Activated naive CD4-positive, alpha-beta T cell (primary cell): ENCODE measurements around the gene CRADD.

Source experiments
- DNase-seq, 4 experiments: peaks; one replicate each; lab custom pipeline; 2025; lab: John Stamatoyannopoulos, UW

Gene CRADD

DNA sequence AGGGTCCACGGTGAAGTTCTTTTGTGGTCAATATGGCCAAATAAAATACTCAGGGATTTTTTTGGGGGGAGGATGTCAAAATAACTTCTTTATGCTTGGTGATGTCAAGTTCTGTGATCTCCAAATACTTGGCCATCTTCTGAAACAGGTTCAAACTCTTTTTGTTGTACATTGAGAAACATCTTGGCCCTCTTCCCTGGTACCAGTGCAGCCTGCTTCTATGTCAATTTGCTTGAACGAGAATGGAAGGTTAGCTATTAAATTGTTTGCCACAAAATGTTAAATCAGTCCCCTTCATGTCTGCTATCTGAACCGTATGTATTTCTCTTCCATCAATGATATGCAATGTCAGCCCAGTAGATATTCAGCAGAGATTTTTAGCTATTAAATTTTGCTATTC, 6.1 kb upstream of the CRADD start:
- DNase-seq: no peak

DNA sequence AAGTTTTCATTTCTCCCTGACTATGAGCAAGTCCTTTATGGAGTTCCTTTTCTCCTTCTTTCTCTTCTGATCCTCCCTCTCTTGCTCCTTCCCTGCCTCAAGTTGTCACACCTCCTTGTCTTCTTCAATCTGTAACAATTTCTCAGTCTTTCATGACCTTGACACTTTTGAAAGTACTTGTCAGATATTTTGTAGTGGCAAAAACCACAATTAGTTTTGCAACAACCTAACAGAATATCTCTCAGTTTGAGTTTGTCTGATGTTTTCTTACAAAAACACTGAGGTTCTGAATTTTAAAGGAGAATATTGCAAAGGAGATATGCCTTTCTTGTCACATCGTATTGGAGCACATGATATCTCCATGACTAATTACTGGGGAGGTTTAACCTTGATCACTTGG, 4.1 kb upstream of the CRADD start:
- DNase-seq: no peak

DNA sequence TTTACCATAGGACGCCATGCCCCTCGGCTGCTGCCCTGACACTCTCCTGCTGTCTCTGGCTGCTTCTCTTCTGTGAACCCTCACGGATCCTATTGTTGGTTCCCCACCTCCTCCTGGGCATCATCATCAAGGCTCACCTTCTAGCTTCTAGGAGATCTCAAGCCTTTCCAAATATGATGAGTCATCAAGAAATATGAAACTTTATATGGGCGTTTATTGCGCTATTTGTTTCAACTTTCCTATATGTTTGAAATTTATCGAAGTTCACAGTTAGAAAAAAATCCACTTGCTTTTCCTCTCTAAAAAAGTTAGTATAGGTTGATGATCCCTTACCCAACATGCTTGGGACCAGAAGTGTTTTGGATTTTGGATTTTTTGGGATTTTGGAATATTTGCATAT, 2.8 kb upstream of the CRADD start:
- DNase-seq: no peak

DNA sequence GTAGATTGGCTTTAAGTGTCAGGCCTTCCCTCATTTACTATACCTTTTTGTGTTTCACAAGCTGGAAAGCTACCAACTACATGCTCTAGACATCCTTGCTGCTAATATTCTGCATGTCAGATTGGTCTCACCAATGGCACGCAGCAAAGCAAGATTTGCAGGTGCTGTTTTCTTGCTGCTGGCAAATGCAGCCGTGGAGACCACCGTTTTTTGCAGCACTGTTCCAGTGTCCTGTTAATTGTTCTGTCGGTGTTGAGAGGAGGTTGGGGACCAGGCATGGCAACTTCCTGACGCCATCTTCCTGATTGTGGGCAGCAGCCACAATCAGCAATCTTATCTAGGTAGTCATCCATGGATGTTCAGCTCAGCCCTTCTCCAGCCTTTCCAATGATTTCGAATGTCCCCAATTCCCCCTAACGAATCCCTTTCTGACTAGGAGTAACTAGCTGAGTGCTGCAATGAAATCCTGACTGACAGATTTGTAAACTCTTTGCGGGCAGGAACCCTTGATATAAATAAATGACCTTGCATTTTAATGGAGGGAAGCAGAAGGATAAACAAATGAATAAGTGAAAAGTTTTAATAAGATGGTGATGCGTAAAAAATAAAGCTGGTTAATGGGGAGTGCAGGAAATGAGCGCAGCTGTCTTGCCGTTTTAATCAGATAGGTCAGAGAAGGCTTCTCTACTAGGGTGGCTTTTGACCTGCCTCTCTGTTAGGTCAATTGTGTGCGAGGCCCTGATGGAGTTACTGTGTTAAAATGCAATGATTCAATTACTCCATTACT, 574 bp upstream of the CRADD start:
- no peak for DNase-seq

DNA sequence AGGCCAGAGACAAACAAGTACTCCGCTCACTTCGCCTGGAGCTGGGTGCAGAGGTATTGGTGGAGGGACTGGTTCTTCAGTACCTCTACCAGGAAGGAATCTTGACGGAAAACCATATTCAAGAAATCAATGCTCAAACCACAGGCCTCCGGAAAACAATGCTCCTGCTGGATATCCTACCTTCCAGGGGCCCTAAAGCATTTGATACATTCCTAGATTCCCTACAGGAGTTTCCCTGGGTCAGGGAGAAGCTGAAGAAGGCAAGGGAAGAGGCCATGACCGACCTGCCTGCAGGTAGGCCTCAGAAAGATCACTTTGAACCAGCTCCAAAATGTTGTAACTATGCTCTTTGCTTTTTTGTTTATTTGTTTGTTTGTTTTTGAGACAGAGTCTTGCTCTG, 1.6 kb downstream of the CRADD start:
- no peak for DNase-seq

DNA sequence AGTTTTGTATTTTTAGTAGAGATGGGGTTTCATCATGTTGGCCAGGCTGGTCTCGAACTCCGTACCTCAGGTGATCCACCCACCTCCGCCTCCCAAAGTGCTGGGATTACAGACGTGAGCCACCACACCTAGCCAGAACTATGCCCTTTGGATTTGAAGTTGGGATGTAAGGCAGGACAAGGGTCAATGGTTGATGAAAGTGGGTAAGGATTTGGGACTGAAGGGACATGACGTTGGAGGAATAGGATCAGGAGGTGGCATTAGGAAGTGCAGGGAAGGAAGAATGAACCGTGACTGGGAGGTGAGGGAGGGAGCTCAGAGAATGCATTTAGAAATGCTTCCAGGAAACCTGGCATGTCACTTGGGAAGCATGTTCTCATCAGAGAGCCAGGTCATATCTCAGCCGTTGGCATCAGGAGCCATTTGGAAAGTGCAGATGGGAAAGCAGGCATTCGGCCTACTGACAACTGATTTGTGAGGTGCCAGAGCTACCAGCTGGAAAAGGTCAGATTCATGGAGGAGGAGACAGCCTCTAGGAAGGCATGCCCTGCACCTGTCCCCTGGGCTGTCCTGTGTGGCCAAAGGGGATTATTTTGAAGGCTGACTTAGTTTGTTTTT, 2.2 kb downstream of the CRADD start:
- no peak for DNase-seq

GRCh38 chr12:93680006-93680405, 2.8 kb downstream of the CRADD start:
- DNase-seq: no peak

GRCh38 chr12:93682846-93683261, 5.7 kb downstream of the CRADD start:
- no peak for DNase-seq

DNA sequence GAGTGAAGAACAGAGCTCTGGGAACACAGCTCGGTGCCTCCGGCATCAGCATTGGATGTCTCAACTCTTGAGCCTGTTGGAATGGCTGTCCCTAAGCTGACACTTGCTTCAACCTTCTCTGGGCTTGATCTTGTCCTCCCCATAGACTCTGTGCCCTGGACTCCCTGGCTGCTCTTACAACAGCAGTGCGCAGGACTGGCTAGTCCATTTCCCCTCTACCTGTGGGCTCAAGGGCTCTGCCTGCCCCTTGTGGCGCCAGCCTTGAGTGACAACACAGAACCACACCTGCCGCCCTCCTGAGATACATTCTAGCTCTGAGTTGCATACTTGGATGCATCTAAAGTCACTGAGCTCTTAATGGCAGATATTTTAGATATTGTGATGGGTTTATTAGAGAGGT, 6.2 kb downstream of the CRADD start:
- no peak for DNase-seq

- no peak for DNase-seq
These were observed 7.5 kb downstream of the CRADD start for GRCh38 chr12:93684716-93685115.

GRCh38 chr12:93686572-93687356, 9.6 kb downstream of the CRADD start:
- DNase-seq: no peak

- DNase-seq: no peak
These were observed 12.1 kb downstream of the CRADD start for GRCh38 chr12:93689076-93689834.

DNA sequence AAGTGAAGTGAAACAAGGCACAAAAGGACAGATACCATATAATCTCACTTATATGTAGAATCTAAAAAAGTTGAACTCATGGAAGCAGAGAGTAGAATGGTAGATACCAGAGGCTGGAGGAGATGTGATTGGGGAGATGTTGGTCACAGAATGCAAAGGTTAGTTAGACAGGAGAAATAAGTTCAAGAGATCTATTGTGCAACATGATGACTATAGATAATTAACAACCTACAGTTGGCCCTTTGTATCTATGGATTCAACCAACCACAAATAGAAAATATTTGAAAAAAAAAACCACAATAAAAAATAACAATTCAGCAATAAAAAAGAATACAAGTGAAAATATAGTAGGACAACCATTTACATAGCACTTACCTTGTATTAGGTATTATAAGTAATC, 19.3 kb downstream of the CRADD start:
- no peak for DNase-seq

- no peak for DNase-seq
These were observed 21.3 kb downstream of the CRADD start for GRCh38 chr12:93698307-93699092.

DNA sequence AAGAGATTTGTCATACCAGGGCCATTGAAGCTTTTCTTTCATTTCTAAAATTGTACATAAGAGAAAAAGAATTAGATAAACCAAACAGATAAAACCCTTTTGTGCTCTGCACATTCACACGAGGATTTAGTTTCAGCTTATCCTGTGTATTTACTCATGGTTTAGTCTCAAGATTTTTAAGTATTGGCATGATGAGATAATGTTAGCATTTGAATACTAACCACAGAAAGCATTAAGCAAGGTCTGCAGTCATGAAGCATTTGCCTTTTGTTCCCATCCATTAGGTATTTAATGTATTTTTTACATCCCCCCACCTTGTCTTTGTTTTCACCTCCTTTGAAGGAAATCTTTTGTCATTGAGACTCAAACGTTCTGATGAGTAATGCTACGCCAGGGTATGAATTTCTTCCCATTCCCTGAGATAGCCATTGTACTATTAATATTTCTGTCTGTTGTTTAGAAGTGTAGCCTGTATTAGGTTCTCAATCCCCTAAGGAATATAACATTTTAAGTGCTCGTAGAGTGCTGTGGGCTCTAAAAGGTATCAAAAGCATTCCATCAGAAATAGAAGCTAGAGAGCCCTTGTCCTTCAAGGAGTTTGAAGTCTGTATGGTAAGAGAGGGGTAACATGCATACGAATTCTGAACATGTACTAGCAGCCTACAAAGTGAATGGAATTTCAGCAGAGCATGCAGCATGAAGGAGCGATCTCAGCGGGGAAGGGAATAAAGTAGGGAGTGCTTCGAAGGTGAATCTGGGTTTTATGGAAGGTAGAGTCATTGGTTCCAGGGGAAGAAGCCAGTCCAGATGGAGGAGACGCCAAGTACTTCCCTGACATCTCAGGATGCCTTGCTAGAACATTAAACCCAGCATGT, 22.3 kb downstream of the CRADD start:
- no peak for DNase-seq

GRCh38 chr12:93702707-93703315, 25.6 kb downstream of the CRADD start:
- no peak for DNase-seq

- DNase-seq: no peak
These were observed 26.9 kb downstream of the CRADD start for GRCh38 chr12:93704122-93704521.

DNA sequence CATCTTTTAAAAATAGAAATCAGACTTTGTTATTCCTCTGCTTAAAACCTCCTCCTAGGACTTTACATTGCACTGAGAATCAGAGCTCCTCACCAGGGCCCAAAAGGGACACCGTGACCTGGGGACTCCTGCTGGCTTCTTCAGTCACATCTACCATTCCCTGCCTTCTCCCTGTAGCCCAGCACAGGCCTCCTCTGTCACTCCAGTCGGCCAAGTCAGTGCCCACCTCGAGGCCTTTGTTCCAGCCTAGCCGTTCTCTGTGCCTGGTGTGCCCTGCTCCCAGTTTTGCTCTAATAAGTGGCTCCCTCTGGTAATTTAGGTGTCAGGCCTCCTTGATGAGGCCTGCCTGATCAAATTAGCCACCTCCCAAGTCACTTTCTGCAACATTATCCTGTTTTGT, 27.4 kb downstream of the CRADD start:
- DNase-seq: no peak

GRCh38 chr12:93705237-93705636, 28.1 kb downstream of the CRADD start:
- DNase-seq: no peak

DNA sequence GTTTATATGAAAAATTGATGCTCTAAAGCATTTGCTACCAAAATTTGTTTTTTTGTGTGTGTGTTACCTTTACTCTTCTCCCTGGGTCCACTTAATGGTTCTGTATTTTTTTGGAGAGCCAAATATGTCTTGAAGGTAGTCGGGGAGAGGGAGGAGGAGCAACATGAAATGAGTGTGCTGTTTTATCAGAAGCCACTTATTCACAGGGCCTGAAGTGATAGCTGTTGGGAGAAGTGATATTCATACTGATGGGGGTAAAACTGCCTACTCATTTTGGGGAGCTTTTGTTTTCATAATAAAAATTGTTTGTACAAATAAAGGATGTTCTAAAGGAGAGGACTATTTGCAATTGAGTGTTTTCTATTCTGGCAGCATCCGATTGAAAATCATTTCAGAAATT, 29.2 kb downstream of the CRADD start:
- DNase-seq: no peak
